ENCODE measurements around the gene KNSTRN.

KNSTRN gene

DNA sequence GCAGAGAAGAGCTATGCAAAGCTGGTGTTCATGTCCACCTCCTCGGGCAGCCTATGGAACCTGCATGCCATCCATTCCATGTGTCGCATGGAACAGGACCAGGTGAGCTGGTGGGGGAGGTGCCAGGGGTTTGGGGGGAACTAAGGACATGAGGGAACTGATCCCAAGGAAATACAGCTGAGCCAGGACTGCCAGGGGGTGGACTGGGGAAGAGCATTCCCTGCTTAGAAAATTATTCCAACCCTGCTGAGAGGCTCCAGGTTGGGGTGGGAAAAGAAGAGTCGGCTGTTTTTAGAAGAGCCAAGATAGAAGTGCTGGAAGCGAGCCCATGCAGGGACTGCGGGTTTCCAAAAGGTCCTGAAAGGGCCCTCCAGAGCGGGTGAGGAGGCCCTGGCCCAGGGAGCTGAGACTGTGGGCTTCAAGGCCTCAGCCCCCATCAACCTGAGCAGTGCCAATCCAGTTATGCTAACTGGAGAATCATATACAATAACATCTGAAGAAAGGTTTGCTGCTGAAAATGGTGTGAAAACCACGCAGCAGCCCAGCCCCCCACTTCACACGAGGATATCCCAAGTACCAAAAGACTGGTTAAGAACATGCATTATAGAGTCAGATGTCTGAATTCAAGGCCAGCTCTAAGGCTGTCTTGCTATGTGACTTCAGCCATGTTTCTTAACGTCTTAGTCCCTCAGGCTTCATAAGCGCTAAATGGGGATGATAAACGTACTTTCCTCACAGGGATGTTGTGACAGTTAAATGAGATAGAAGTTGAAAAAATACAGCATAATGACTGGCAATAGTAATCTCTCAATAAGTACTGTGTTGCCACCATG lies 16.7 kb upstream of the KNSTRN start:
- DNase-seq (ENCODE audit: low read depth), result no peak

DNA sequence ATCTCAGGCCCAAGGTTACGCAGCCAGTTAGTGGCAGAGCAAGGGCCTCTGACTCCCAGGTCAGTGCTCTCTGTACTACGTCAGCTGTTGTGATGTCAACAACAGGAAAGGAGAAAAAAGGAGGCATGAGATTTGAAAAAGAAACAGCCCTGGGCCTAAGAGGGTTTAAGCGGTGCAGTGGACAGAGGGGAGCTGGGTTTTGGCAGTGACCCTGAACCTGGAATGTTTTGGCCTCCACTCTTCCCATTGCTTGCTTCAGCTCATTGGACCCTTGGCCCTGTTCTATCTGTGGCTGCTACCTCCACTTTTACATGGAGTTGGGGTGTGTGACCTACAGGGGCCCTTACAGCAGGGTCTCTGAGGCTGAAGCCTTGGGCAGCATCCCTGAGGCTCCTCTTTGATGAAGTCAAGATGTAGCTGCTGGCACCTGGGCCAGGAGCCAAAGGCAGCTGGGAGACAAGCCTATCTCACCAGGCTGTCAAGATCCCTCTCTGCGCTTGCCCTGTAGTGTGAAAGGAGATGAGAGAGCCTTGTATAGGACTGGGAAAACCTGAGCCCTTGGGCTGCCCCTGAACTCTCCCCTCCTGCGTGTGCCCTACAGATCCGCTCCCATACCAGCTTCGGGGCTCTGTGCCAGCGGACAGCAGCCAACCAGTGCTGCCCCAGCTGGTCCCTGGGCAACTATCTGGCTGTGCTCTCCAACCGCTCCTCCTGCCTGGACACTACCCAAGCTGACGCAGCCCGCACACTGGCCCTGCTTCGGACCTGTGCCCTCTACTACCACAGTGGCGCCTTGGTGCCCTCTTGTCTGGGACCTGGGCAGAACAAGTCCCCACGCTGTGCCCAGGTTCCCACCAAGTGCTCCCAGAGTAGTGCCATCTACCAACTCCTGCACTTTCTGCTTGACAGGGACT lies 15.8 kb upstream of the KNSTRN start:
- DNase-seq (ENCODE audit: low read depth), result no peak

GRCh38 chr15:40367371-40367685 lies 15.2 kb upstream of the KNSTRN start:
- no peak for DNase-seq (ENCODE audit: low read depth)

DNA sequence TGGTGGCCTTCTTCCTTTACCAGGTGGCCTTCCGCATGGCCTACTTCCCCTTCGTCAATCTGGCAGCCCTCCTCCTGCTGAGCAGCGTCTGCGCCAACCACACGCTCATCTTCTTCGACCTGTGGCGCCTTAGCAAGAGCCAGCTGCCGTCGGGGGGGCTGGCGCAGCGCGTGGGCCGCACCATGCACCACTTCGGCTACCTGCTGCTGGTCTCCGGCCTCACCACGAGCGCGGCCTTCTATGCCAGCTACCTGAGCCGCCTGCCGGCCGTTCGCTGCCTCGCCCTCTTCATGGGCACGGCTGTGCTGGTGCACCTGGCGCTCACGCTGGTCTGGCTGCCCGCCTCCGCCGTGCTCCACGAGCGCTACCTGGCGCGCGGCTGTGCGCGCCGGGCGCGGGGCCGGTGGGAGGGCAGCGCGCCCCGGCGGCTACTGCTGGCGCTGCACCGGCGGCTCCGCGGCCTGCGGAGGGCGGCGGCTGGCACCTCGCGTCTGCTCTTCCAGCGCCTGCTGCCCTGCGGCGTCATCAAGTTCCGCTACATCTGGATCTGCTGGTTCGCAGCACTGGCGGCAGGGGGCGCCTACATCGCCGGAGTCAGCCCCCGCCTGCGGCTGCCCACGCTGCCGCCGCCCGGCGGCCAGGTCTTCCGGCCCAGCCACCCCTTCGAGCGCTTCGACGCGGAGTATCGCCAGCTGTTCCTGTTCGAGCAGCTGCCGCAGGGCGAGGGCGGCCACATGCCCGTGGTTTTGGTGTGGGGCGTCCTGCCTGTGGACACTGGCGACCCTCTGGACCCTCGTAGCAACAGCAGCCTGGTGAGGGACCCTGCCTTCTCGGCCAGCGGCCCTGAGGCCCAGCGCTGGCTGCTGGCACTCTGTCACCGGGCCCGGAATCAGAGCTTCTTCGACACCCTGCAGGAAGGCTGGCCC lies 14.6 kb upstream of the KNSTRN start:
- DNase-seq (ENCODE audit: low read depth), result peak; percentile 84

DNA sequence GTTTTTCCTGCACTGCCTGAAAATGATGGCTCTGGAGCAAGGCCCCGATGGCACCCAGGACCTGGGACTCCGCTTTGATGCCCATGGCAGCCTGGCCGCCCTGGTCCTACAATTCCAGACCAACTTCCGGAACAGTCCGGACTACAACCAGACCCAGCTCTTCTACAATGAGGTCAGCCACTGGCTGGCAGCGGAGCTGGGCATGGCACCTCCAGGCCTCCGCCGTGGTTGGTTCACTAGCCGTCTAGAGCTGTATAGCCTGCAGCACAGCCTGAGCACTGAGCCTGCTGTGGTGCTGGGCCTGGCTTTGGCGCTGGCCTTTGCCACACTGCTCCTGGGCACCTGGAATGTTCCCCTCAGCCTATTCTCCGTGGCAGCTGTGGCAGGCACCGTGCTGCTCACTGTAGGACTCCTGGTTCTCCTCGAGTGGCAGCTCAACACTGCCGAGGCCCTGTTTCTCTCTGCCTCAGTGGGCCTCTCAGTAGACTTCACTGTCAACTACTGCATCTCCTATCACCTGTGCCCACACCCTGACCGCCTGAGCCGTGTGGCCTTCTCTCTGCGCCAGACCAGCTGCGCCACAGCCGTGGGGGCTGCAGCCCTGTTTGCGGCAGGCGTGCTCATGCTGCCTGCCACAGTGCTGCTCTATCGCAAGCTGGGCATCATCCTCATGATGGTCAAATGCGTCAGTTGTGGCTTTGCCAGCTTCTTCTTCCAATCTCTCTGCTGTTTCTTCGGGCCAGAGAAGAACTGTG lies 13.6 kb upstream of the KNSTRN start:
- no peak for DNase-seq (ENCODE audit: low read depth)

DNA sequence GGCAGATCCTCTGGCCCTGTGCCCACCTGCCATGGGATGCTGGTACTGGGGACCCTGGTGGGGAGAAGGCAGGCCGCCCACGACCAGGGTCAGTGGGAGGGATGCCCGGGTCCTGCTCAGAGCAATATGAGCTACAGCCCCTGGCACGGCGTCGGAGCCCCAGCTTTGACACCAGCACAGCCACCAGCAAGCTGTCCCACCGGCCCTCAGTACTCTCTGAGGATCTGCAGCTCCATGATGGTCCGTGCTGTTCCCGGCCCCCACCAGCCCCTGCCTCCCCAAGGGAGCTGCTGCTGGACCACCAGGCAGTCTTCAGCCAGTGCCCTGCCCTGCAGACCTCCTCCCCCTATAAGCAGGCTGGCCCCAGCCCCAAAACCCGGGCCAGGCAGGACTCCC lies 13.0 kb upstream of the KNSTRN start:
- DNase-seq (ENCODE audit: low read depth), result no peak

DNA sequence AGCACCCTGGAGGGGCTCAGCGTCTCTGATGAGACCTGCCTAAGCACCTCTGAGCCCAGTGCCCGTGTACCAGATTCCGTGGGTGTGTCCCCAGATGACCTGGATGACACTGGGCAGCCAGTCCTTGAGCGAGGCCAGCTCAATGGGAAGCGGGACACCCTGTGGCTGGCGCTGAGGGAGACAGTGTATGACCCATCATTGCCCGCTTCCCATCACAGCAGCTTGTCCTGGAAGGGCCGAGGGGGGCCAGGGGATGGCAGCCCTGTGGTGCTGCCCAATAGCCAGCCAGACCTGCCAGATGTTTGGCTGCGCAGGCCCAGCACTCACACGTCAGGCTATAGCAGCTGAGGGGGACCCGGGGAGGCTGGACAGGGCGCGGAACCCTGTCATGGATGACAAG lies 12.6 kb upstream of the KNSTRN start:
- DNase-seq (ENCODE audit: low read depth), result no peak

DNA sequence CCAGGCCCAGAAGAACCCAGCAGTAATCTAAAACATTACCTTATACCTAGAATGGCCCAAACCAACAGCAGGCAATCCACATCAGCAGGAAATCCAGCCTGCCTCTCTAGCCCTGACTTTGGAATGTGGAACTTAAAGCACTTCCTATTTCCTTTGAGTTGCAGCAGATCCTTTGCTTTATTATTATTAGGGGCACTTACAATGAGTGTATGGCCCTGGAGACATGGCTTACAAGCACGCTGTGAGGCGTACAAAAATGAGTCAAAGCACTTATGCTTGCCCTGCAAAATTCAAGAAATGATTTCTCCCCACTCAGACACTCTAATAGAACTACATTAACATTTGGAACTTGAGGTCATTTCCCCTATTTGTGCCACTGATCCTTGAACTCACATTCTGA lies 9.5 kb upstream of the KNSTRN start:
- no peak for DNase-seq (ENCODE audit: low read depth)

DNA sequence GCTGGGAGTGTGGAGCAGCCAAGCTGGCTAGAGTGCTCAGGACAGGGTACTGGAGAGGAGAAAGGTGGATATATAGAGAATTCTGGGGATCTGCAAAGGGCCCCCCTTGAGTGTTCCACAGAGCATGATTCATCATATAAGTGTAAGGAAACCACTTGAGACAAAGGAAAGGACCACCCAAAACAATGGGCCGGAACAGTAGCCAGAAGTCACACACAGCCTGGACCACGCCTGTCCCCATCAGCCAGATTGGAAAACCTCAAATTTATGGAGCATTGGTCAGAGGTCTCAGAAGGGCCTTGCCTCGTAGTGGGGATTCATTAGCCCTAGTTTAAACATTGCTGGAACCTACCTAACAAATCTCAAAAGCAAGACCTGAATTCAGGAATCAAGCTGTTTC lies 4.9 kb upstream of the KNSTRN start:
- DNase-seq (ENCODE audit: low read depth), result no peak

DNA sequence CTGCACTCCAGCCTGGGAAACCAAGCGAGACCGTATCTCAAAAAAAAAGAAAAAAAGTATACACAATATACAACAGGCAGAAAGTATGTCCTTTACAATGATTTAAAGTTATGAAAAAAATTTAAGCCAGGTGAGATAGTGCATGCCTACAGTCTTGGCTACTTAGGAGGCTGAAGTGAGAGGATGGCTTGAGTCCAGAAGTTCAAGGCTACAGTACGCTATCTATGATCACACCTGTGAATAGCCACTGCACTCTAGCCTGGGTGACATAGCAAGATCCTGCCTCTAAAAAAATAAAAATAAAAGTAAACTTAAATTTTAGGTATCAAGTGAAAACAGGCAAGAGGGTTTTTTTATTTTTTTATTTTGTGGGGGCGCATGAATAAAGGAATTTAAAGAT lies 3.1 kb upstream of the KNSTRN start:
- DNase-seq (ENCODE audit: low read depth), result no peak

GRCh38 chr15:40379853-40380252 lies 2.7 kb upstream of the KNSTRN start:
- DNase-seq (ENCODE audit: low read depth), result peak; percentile 99

- DNase-seq (ENCODE audit: low read depth), result no peak
These were observed 1.9 kb upstream of the KNSTRN start for GRCh38 chr15:40380636-40381035.

GRCh38 chr15:40381818-40382529 lies 547 bp upstream of the KNSTRN start:
- DNase-seq (ENCODE audit: low read depth), result no peak

DNA sequence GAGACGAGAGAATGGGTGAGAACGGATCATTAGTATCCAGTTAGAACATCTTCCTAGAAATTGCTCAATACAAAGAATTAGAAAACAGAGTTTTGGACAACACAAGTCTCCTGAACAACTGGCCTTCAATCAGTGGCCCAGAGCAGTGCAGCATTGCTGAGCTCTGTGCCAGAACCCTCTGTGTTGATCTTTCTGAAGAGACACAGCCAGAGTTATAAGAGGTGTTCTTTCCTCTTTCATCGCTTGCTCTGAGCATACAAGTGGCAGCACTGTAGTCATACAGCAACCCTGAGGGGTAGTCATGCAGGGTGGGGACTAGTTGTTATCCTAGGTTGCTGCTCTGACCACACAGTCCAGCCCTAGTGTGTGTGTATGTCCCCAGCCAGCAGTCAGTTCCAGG lies 4.0 kb downstream of the KNSTRN start:
- DNase-seq (ENCODE audit: low read depth), result no peak

GRCh38 chr15:40388941-40389823 lies 6.7 kb downstream of the KNSTRN start:
- DNase-seq (ENCODE audit: low read depth), result peak; percentile 93

DNA sequence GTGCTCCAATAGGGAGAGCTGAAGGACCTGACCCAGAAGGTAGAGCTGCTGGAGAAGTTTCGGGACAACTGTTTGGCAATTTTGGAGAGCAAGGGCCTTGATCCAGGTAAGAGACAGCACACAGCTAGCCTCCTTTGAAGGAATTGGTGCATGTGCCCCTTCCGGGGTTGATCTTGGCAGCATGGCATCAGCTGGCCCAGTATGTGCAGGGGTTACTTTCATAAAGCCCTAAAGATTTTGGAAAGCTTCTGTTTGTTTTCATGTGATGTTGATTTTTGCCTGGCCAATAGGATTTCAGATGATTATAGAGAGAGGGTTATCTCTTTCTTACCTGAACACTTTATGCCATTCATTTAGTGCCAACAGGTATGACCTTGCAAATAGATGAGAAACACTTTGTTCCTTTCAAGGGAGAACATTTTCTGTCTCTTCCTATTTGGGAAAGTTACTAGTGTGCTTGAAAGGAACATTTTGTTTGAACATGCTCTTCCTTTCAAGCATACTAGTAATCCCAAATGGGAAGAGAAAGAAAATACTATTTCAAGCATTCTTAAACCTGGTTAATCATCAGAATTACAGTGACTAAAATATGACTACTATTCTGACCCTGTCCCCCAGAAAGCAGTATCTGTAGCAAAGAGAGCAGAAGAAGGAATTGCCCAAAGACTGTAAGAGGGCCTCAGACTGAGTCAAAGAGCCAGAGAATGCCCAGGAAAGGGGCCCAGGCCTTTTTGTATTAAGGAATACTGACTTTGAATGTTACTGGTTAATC lies 7.5 kb downstream of the KNSTRN start:
- DNase-seq (ENCODE audit: low read depth), result no peak

GRCh38 chr15:40392986-40393948 lies 10.7 kb downstream of the KNSTRN start:
- DNase-seq (ENCODE audit: low read depth), result peak; percentile 14

Measured in iris pigment epithelial cell (primary cell).